WI38 (cell line): Measurements from ENCODE around the gene MINDY1.

Source experiments
- H3K4me3 ChIP-seq: 2 replicates; pipeline ENCODE4 v1.5.1; 2011; ENCODE audit warnings: low read depth, mild to moderate bottlenecking, control low read depth, low read length
- TF ChIP-seq, protein P1 (sequence below): IDR thresholded peaks from 2 replicates; pipeline ENCODE4 v1.5.1; 2012; ENCODE audit warnings: low read depth, mild to moderate bottlenecking, control low read depth, low read length

The MINDY1 gene

DNA sequence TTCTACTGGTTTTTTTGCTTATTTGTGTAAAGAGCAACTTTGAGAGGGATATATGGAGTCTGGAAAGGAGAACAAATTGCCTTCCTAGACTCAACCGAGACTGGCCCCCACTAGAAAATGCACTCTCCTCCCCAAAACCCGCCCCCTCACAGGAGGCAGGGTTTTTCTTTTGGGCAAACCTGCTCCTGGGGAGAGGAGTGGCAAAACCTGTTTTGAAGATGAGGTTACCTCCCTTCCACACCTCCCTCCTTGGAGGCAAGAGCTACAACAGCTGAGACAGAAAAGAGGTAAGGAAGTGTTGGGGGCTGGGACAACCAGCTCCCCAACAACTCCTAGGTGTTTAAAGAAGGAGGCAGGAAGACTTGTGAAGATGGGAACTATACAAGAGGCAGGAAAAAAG lies 29.7 kb upstream of the MINDY1 start, which contains the start of gene BNIPL:
BNIPL (plus strand) TSS at position 231 of the 400 bp plus-strand sequence; CDS start at position 371, 140 bp downstream.
- no peak within 1 kb of the TSS for H3K4me3 ChIP-seq
- TF ChIP-seq, protein P1, sequence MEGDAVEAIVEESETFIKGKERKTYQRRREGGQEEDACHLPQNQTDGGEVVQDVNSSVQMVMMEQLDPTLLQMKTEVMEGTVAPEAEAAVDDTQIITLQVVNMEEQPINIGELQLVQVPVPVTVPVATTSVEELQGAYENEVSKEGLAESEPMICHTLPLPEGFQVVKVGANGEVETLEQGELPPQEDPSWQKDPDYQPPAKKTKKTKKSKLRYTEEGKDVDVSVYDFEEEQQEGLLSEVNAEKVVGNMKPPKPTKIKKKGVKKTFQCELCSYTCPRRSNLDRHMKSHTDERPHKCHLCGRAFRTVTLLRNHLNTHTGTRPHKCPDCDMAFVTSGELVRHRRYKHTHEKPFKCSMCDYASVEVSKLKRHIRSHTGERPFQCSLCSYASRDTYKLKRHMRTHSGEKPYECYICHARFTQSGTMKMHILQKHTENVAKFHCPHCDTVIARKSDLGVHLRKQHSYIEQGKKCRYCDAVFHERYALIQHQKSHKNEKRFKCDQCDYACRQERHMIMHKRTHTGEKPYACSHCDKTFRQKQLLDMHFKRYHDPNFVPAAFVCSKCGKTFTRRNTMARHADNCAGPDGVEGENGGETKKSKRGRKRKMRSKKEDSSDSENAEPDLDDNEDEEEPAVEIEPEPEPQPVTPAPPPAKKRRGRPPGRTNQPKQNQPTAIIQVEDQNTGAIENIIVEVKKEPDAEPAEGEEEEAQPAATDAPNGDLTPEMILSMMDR: no peak

DNA sequence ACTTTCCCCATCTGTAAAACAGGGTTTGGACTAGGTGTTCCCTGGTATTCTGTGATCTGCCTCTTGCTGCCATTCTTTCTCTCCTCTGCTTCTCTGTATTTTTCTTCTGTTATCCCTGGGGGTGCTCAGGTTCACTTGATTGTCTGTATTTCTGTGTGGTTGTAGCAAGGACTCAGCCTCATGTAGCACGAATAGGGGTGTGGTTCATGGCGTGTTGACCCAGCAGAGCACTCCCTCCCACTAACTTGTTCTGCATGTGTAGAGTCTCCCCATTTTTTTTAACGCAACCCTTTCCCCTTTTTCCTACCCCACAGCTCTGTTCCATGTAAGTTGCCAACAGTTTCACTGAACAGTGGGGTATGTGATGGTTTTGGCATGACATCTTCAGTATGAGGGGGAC lies 28.5 kb upstream of the MINDY1 start:
- TF ChIP-seq, protein P1: no peak
- H3K4me3 ChIP-seq: no peak overlapping the region

DNA sequence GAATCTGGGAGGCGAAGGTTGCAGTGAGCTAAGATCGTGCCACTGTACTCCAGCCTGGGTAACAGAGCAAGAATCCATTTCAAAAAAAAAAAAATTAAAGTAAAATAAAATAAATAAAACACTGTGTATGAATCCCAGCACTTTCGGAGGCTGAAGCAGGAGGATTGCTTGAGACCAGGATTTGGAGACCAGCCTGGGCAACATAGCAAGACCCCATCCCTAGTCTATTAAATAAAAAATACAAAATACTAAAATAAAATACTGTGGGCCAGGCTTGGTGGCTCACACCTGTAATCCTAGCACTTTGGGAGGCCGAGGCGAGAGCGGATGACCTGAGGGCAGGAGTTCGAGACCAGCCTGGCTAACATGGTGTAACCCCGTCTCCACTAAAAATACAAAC lies 25.5 kb upstream of the MINDY1 start:
- H3K4me3 ChIP-seq: no peak overlapping the region
- TF ChIP-seq, protein P1: no peak

DNA sequence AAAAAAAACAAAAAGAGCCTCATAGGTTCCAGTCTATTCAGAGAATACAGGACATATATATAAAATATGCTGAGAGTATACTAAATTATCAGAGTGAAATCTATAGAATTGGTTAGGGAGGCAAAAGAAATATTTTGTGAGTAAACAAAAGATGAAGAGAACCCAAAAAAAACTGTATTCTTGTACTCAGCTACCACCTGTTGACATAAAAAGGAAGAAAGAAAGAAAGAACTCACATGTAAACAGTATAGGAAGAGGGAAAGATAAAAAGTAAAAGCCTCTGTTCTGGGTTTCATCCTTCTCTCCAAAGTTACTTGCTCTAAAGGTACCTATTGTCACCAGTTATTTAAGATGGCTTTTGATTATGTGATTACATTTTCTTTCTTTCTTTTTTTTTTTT lies 19.8 kb upstream of the MINDY1 start:
- TF ChIP-seq, protein P1: no peak
- no peak overlapping the region for H3K4me3 ChIP-seq

DNA sequence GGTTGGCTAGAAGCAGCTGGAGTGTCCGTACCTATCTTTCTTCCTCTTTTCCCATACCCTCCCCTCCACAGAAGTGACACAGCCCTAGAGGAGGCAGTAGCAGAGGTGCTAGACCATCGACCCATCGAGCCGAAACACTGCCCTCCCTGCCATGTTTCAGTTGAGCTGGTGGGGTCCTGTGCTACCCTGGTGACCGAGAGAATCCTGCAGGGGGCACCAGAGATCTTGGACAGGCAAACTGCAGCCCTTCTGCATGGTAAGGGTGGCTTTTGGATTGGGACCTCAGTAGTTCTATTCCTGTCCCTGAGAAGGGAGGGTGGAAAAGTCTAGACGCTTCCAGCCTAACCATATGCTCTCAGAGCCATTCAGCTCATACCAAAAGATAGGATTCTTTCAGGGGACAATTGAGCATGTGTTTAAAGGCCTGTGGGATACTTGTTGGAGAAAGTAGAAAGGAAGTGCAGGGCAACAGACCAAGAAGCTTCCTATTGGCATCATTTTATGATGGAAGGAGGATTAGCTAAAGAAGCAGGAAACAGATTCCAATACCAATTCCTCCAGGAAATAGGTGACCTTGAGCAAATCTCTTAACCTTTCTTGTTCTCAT lies 17.9 kb upstream of the MINDY1 start:
- TF ChIP-seq, protein P1: peak; percentile 88
- H3K4me3 ChIP-seq: no peak overlapping the region

DNA sequence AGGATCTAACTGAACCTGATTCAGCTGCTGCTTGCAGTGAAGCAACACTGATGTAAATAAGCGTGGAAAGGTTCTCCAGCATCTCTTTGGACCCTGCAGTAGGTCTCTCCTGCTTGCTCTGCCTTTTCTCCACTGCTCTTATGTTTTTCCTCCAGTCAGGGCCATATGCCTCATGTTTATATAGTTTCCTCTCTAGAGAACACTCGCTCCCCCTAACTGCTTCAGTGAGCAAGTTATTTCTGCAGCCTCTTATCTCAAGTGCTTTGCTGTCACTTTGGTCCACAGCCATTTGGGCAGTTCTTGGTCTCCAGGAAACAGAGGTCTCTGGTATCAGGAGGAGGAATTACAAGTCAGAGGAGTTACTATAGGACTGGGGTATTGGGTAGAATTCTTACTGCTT lies 6.8 kb upstream of the MINDY1 start:
- TF ChIP-seq, protein P1: no peak
- no peak overlapping the region for H3K4me3 ChIP-seq

DNA sequence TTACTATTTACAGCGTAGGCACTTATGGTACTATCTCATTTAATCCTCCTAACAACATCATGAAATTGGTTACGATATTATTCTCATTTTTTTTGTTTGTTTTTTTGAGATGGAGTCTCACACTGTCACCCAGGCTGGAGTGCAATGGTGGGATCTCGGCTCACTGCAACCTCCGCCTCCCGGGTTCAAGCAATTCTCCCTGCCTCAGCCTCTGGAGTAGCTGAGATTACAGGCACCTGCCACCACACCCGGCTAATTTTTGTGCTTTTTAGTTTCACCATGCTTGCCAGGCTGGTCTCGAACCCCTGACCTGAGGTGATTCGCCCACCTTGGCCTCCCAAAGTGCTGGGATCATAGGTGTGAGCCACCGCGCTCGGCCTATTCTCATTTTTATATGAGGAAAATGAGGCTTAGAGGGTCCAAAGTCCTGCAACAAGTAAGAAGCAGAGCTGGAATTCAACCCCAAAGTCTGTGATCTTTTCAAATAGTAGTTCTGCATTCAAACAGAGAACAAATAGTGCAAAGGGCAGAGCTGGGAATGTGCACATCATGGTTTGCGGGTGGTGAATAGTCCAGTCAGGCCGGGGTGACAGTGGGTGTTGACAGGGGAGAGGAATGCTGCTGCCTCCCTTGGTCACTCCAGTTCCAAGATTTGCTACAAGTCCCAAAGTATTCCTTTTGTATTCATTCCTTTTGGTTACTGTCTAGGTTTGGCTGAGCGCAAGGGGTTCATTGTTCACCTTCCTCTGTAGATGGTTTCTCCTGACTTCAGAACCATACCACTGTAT lies 6.2 kb upstream of the MINDY1 start:
- no peak overlapping the region for H3K4me3 ChIP-seq
- TF ChIP-seq, protein P1: no peak
